ENCODE results near the gene CSF2. TPM values are rescaled to one million over a fixed set of nuclear protein-coding genes. Genes with fewer than 3 reads are reported as not detected.
"Not testable (repeated sequence)": the region's sequence is repeated elsewhere in the genome, so short reads cannot be mapped to it uniquely, and the experiment has no call there.

The CSF2 gene
- total RNA-seq, 1 donor from 2014 or later = not detected

- intact Hi-C loops (cut with micrococcal nuclease); ATAC-seq: not testable (repeated sequence)
Observed at GRCh38 chr5:132122971-132123370, 49.4 kb downstream of the CSF2 start.

GRCh38 chr5:132123578-132123977 is 50.0 kb downstream of the CSF2 start:
- intact Hi-C loops (cut with micrococcal nuclease); DNase-seq; ATAC-seq: not testable (repeated sequence)

More at GRCh38 chr5:132122971-132123370, 49.4 kb downstream of the CSF2 start:
- not testable (repeated sequence) for DNase-seq

Other genes with a start within 250 kb of the CSF2 start
- not detected for gene MEIKIN, start 128.1 kb upstream of the CSF2 start, total RNA-seq
- 4.4 TPM for gene ACSL6, start 62.1 kb upstream of the CSF2 start, total RNA-seq
- not detected for gene IL3, start 13.1 kb upstream of the CSF2 start, total RNA-seq
- gene P4HA2, start 154.1 kb downstream of the CSF2 start, total RNA-seq = 78.4 TPM
- gene PDLIM4, start 183.9 kb downstream of the CSF2 start, total RNA-seq = 3.8 TPM
- gene SLC22A4, start 220.6 kb downstream of the CSF2 start, total RNA-seq = 1.6 TPM